ENCODE measurements around the gene TMEM50B.
"Not testable (repeated sequence)": the region's sequence is repeated elsewhere in the genome, so short reads cannot be mapped to it uniquely, and the experiment has no call there.

The TMEM50B gene

GRCh38 chr21:33479679-33480480 is at the start of gene TMEM50B:
TMEM50B (minus strand) TSS chr21:33479974; CDS start chr21:33468885, 11,089 bp downstream.
- peak within 1 kb of the TSS; percentile 69 to 99 (median 90) for H3K4me3 ChIP-seq

GRCh38 chr21:33522953-33523349 is 43.2 kb upstream of the TMEM50B start:
- Histone ChIP-seq H3K4me3 (no peak overlapping the region), H3K27ac (no peak overlapping the region)

More at GRCh38 chr21:33479679-33480480, at the start of gene TMEM50B:
- peak within 1 kb of the TSS; percentile 88 to 99 (median 97) for H3K27ac ChIP-seq

- H3K4me3 ChIP-seq = no peak overlapping the region
- no peak overlapping the region for H3K27ac ChIP-seq
These were observed 42.7 kb upstream of the TMEM50B start for GRCh38 chr21:33522297-33522952.

- Histone ChIP-seq H3K27ac (no peak overlapping the region), H3K4me3 (no peak overlapping the region)
These were observed 39.1 kb upstream of the TMEM50B start for GRCh38 chr21:33518899-33519298.

- peak overlapping the region in 1 of 21 experiments; percentile 2 for H3K27ac ChIP-seq
These were observed 34.5 kb upstream of the TMEM50B start for GRCh38 chr21:33514229-33514628.

GRCh38 chr21:33512481-33512880 is 32.7 kb upstream of the TMEM50B start:
- H3K4me3 ChIP-seq = no peak overlapping the region
- no peak overlapping the region for H3K27ac ChIP-seq

More at GRCh38 chr21:33514229-33514628, 34.5 kb upstream of the TMEM50B start:
- no peak overlapping the region for H3K4me3 ChIP-seq

GRCh38 chr21:33511639-33512038 is 31.9 kb upstream of the TMEM50B start:
- Histone ChIP-seq H3K27ac (no peak overlapping the region), H3K4me3 (no peak overlapping the region)

GRCh38 chr21:33510826-33511225 is 31.1 kb upstream of the TMEM50B start:
- no peak overlapping the region for H3K4me3 ChIP-seq
- H3K27ac ChIP-seq = no peak overlapping the region

GRCh38 chr21:33507003-33507402 is 27.2 kb upstream of the TMEM50B start:
- not testable (repeated sequence) for H3K4me3 ChIP-seq, H3K27ac ChIP-seq

- H3K4me3 ChIP-seq = no peak overlapping the region
These were observed 26.1 kb upstream of the TMEM50B start for GRCh38 chr21:33505833-33506232.

GRCh38 chr21:33496345-33496744 is 16.6 kb upstream of the TMEM50B start:
- no peak overlapping the region for H3K4me3 ChIP-seq
- no peak overlapping the region for H3K27ac ChIP-seq

More at GRCh38 chr21:33505833-33506232, 26.1 kb upstream of the TMEM50B start:
- H3K27ac ChIP-seq = no peak overlapping the region

- Histone ChIP-seq H3K4me3 (no peak overlapping the region), H3K27ac (no peak overlapping the region)
These were observed 16.0 kb upstream of the TMEM50B start for GRCh38 chr21:33495743-33496142.

- H3K4me3 ChIP-seq = no peak overlapping the region
These were observed 14.0 kb upstream of the TMEM50B start for GRCh38 chr21:33493756-33494155.

GRCh38 chr21:33492571-33492970 is 12.8 kb upstream of the TMEM50B start:
- H3K4me3 ChIP-seq = no peak overlapping the region
- H3K27ac ChIP-seq = no peak overlapping the region

More at GRCh38 chr21:33493756-33494155, 14.0 kb upstream of the TMEM50B start:
- no peak overlapping the region for H3K27ac ChIP-seq

- H3K27ac ChIP-seq = peak within 1 kb of the TSS in 20 of 21 experiments; percentile 54 to 90 (median 80)
- peak within 1 kb of the TSS; percentile 43 to 80 (median 75) for H3K4me3 ChIP-seq
These were observed 11.8 kb upstream of the TMEM50B start, which contains the start of gene DNAJC28 for GRCh38 chr21:33491373-33492102. DNAJC28 (minus strand) TSS chr21:33491716; CDS start chr21:33489393, 2,323 bp downstream.

GRCh38 chr21:33490991-33491372 is 11.2 kb upstream of the TMEM50B start:
- Histone ChIP-seq H3K4me3 (peak overlapping the region; percentile 43 to 80 (median 75)), H3K27ac (peak overlapping the region in 20 of 21 experiments; percentile 54 to 90 (median 80))

- no peak overlapping the region for H3K27ac ChIP-seq
- H3K4me3 ChIP-seq = no peak overlapping the region
These were observed 9.2 kb upstream of the TMEM50B start for GRCh38 chr21:33488936-33489335.

- no peak overlapping the region for H3K27ac ChIP-seq
- no peak overlapping the region for H3K4me3 ChIP-seq
These were observed 8.2 kb upstream of the TMEM50B start for GRCh38 chr21:33487996-33488395.

GRCh38 chr21:33481314-33481943 is 1.7 kb upstream of the TMEM50B start:
- Histone ChIP-seq H3K27ac (no peak overlapping the region), H3K4me3 (no peak overlapping the region)
